ENCODE results near the gene ZKSCAN7.
"Not testable (repeated sequence)": the region's sequence is repeated elsewhere in the genome, so short reads cannot be mapped to it uniquely, and the experiment has no call there.

Gene ZKSCAN7

GRCh38 chr3:44554626-44555592 is at the start of gene ZKSCAN7:
Gene ZKSCAN7 (plus strand): TSS chr3:44555193. CDS start chr3:44557048, 1,855 bp downstream.
- DNase-seq = peak; percentile 44

- no peak for DNase-seq
Measured at GRCh38 chr3:44506556-44506955, 48.4 kb upstream of the ZKSCAN7 start.

- no peak for DNase-seq
Measured at GRCh38 chr3:44506961-44507360, 48.0 kb upstream of the ZKSCAN7 start.

- peak; percentile 2 for DNase-seq
Measured at GRCh38 chr3:44509393-44509921, 45.5 kb upstream of the ZKSCAN7 start.

GRCh38 chr3:44510000-44510368 is 45.0 kb upstream of the ZKSCAN7 start:
- peak; percentile 15 for DNase-seq

- no peak for DNase-seq
Measured at GRCh38 chr3:44511238-44511566, 43.8 kb upstream of the ZKSCAN7 start.

GRCh38 chr3:44513513-44513912 is 41.5 kb upstream of the ZKSCAN7 start:
- DNase-seq = no peak

- no peak for DNase-seq
Measured at GRCh38 chr3:44516230-44516629, 38.8 kb upstream of the ZKSCAN7 start.

- DNase-seq = no peak
Measured at GRCh38 chr3:44518782-44519156, 36.2 kb upstream of the ZKSCAN7 start.

GRCh38 chr3:44521721-44522120 is 33.3 kb upstream of the ZKSCAN7 start:
- DNase-seq = no peak

- DNase-seq = no peak
Measured at GRCh38 chr3:44522494-44522933, 32.5 kb upstream of the ZKSCAN7 start.

- no peak for DNase-seq
Measured at GRCh38 chr3:44525060-44525459, 29.9 kb upstream of the ZKSCAN7 start.

- peak; percentile 24 for DNase-seq
Measured at GRCh38 chr3:44529927-44530326, 25.1 kb upstream of the ZKSCAN7 start.

GRCh38 chr3:44530911-44531310 is 24.1 kb upstream of the ZKSCAN7 start:
- DNase-seq = no peak

GRCh38 chr3:44534659-44535058 is 20.3 kb upstream of the ZKSCAN7 start:
- not testable (repeated sequence) for DNase-seq

GRCh38 chr3:44535364-44535763 is 19.6 kb upstream of the ZKSCAN7 start:
- no peak for DNase-seq

GRCh38 chr3:44544811-44545210 is 10.2 kb upstream of the ZKSCAN7 start:
- DNase-seq = not testable (repeated sequence)

- no peak for DNase-seq
Measured at GRCh38 chr3:44555723-44556122, 730 bp downstream of the ZKSCAN7 start.

- DNase-seq = no peak
Measured at GRCh38 chr3:44557074-44557473, 2.1 kb downstream of the ZKSCAN7 start.

- DNase-seq = no peak
Measured at GRCh38 chr3:44561076-44561475, 6.1 kb downstream of the ZKSCAN7 start.

GRCh38 chr3:44562147-44562546 is 7.2 kb downstream of the ZKSCAN7 start:
- no peak for DNase-seq

GRCh38 chr3:44568561-44568960 is 13.6 kb downstream of the ZKSCAN7 start:
- DNase-seq = no peak

GRCh38 chr3:44571024-44571423 is 16.0 kb downstream of the ZKSCAN7 start:
- no peak for DNase-seq

GRCh38 chr3:44576613-44577012 is 21.6 kb downstream of the ZKSCAN7 start:
- no peak for DNase-seq
